Kidney (tissue), 14 donors: Measurements from ENCODE around the gene MARCHF7. TPM values are rescaled to one million over a fixed set of nuclear protein-coding genes. Genes with fewer than 3 reads are reported as not detected.

Experiments
- DNase-seq, 5 donors: peaks; one replicate each; pipeline ENCODE4 v3.0.0-alpha.2; 2013 to 2020
- FAIRE-seq: peaks from 2 replicates; lab custom pipeline; 2012; peaks lifted over from hg19 to GRCh38; lab: Jason Lieb, UNC
- H3K27ac ChIP-seq, 2 donors: one replicate each; pipeline ENCODE4 v1.7.0; 2013; ENCODE audit warnings: low read depth in 2 of 2, low read length in 2 of 2, inconsistent platforms in 1 of 2
- H3K27me3 ChIP-seq: one replicate; pipeline ENCODE4 v1.7.1; 2013; ENCODE audit warnings: low read length, inconsistent platforms; ENCODE audit not compliant: control insufficient read depth, insufficient read depth
- H3K36me3 ChIP-seq, 3 donors: one replicate each; pipeline versions ENCODE4 v1.7.0 to v1.7.1; 2013; ENCODE audit warnings: low read length in 3 of 3, control low read depth in 1 of 3, inconsistent platforms in 1 of 3; ENCODE audit not compliant: insufficient read depth in 3 of 3, control insufficient read depth in 2 of 3
- H3K4me1 ChIP-seq, 3 donors: one replicate each; pipeline versions ENCODE4 v1.7.0 to v1.7.1; 2013; ENCODE audit warnings: low read length in 3 of 3, inconsistent platforms in 1 of 3, low read depth in 1 of 3; ENCODE audit not compliant: control insufficient read depth in 2 of 3, insufficient read depth in 2 of 3
- H3K4me3 ChIP-seq, 3 donors: one replicate each; pipeline versions ENCODE4 v1.7.0 to v1.8.1; 2013; ENCODE audit warnings: low read length in 3 of 3, control low read depth in 1 of 3, inconsistent platforms in 1 of 3
- H3K9ac ChIP-seq, 3 donors: one replicate each; pipeline versions ENCODE4 v1.7.0 to v1.7.1; 2013; ENCODE audit warnings: low read length in 3 of 3, control low read depth in 1 of 3, inconsistent platforms in 1 of 3
- H3K9me3 ChIP-seq, 3 donors: one replicate each; pipeline versions ENCODE4 v1.7.0 to v1.7.1; 2013; ENCODE audit warnings: low read length in 3 of 3, control low read depth in 1 of 3, inconsistent platforms in 1 of 3; ENCODE audit not compliant: control insufficient read depth in 2 of 3, insufficient read depth in 1 of 3
- CTCF ChIP-seq: IDR thresholded peaks from 3 replicates; pipeline ENCODE4 v1.5.1; 2012; ENCODE audit warnings: mild to moderate bottlenecking, moderate library complexity, borderline replicate concordance; ENCODE audit not compliant: insufficient read depth; ENCODE audit errors: extremely low read depth
- intact Hi-C: fragments of 100-400 bp; cut with DNase I; formaldehyde crosslinking; loops from one replicate; pipeline ENCODE4 v1.11.1; 2022
- polyA plus RNA-seq: library from polyadenylated mRNA; stranded (reverse); fragments of 350-450 nt; fragmentation: Illumina TruSeq; extraction: RNeasy Lipid Tissue Mini Kit (QIAGEN cat#74804); gene quantifications from one replicate; pipeline ENCODE4 v1.2.3, GENCODE V29; 2014; ENCODE audit warnings: low read depth, low replicate concordance; ENCODE audit not compliant: insufficient read depth
- total RNA-seq: library from RNA; stranded (reverse); fragmentation: NEBNext Ultra II Directional; extraction: Animal tissue kit (Norgen Biotek cat#: 25700); gene quantifications from one replicate; pipeline ENCODE4 v1.2.1, GENCODE V29; 2021
- donor health status: control.
- donor health status: control.
- donor health status: control.
- donor health status: control.
- donor health status: control.
- donor health status: DM: yes; HTN: yes; CAD: no.
- donor health status: Normal renal cell carcinoma (clear cell type).

The MARCHF7 gene
- total and polyA plus RNA-seq, 2 donors from 2014 or later = 24.8 to 79.0 TPM

DNA sequence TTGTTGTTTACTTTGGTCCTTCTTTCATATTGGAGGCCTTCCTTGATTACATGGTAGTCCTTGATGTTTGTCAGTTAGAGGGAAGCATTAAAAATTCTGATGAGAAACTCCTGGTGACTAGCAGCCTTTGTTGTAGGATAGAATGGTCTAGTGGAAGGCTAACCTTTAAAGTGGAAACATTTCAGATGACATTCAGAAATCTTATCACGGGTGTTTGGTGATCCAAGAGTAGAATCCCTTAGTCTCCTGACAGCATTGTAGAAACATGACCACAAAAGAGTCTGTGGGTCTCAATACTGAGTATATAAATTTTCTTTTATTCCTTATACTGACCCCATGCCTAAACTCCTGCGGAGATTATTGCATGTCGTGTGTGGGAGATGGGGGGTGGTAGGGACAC is 13.4 kb downstream of the MARCHF7 start:
- peaks cover 0 to 9% (median under 1%) of the 10 kb centered on the region in 3 donors for H3K36me3 ChIP-seq
- no peaks in the 10 kb centered on the region for H3K9me3 ChIP-seq
- DNase-seq (no peak), FAIRE-seq (no peak)
- intact Hi-C loops = no loop called here
- TF ChIP-seq CTCF = no peak
- no peak overlapping the region for H3K4me3 ChIP-seq
- peaks cover 0 to 3% (median 0%) of the 10 kb centered on the region in 3 donors for H3K4me1 ChIP-seq
- H3K9ac ChIP-seq = no peak overlapping the region
- no peaks in the 10 kb centered on the region for H3K27me3 ChIP-seq
- H3K27ac ChIP-seq = no peak overlapping the region

GRCh38 chr2:159728629-159729028 is 16.3 kb downstream of the MARCHF7 start:
- no peaks in the 10 kb centered on the region for H3K27me3 ChIP-seq
- H3K9ac ChIP-seq = no peak overlapping the region
- peaks cover 0 to 12% (median 3%) of the 10 kb centered on the region in 3 donors for H3K36me3 ChIP-seq
- H3K27ac ChIP-seq = no peak overlapping the region
- no peaks in the 10 kb centered on the region for H3K9me3 ChIP-seq
- DNase-seq = no peak
- no peak for TF ChIP-seq CTCF
- intact Hi-C loops = no loop called here
- FAIRE-seq = no peak
- H3K4me1 ChIP-seq = peaks cover 0 to 3% (median 0%) of the 10 kb centered on the region in 3 donors
- H3K4me3 ChIP-seq = no peak overlapping the region

DNA sequence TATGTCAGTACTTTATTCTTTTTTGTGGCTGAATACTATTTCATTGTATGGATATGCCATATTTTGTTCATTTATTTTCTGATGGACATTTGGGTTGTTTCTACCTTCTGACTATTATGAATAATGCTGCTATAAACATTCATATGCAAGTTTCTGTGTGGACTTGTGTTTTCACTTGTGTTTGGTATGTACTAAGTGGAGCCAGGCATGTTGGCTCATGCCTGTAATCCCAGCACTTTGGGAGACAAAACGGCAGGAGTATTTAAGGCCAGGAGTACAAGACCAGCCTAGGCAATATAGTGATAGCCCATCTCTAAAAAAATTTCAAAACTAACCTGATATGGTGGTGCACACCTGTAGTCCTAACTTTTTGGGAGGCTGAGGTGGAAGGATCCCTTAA is 23.3 kb downstream of the MARCHF7 start:
- Histone ChIP-seq H3K9ac (no peak overlapping the region), H3K27me3 (no peaks in the 10 kb centered on the region), H3K9me3 (no peaks in the 10 kb centered on the region), H3K4me3 (no peak overlapping the region), H3K27ac (no peak overlapping the region), H3K4me1 (no peaks in the 10 kb centered on the region), H3K36me3 (peaks cover 0 to 26% (median 12%) of the 10 kb centered on the region in 3 donors)
- FAIRE-seq (no peak), DNase-seq (no peak)
- intact Hi-C loops = no loop called here
- TF ChIP-seq CTCF = no peak

GRCh38 chr2:159736048-159736447 is 23.7 kb downstream of the MARCHF7 start:
- Histone ChIP-seq H3K4me1 (no peaks in the 10 kb centered on the region), H3K27me3 (no peaks in the 10 kb centered on the region), H3K9me3 (no peaks in the 10 kb centered on the region), H3K4me3 (no peak overlapping the region), H3K36me3 (peaks cover 0 to 22% (median 9%) of the 10 kb centered on the region in 3 donors), H3K9ac (no peak overlapping the region), H3K27ac (no peak overlapping the region)
- FAIRE-seq = no peak
- intact Hi-C loops = no loop called here
- no peak for DNase-seq
- TF ChIP-seq CTCF = no peak
